Activated B cell treated with CpG ODN at 0.5 μM for 24 hours (primary cell): Measurements from ENCODE around the gene MRPL54. TPM values are rescaled to one million over a fixed set of nuclear protein-coding genes. Genes with fewer than 3 reads are reported as not detected.
"Not testable (repeated sequence)": the region's sequence is repeated elsewhere in the genome, so short reads cannot be mapped to it uniquely, and the experiment has no call there.

Experiments used
- ATAC-seq: fragments of 200-7000 bp; cut with Tn5 transposase; one replicate; pipeline ENCODE4 v1.10.0; 2021; ENCODE audit warnings: low read depth, mild to moderate bottlenecking, moderate library complexity
- CTCF ChIA-PET: fragments of 350-600 bp; sonication (Branson Sonifier 250); formaldehyde crosslinking; loops from one replicate; lab custom pipeline; 2021; ENCODE audit warnings: antibody characterized with exemption; lab: Charles Lee
- POLR2A ChIA-PET: fragments of 350-600 bp; sonication (Branson Sonifier 250); formaldehyde crosslinking; loops from one replicate; lab custom pipeline; 2021; ENCODE audit warnings: antibody characterized with exemption; lab: Charles Lee
- DNase-seq: peaks from one replicate; pipeline ENCODE4 v3.0.0; 2022
- H3K27ac Mint-ChIP-seq: one replicate; pipeline ENCODE4 v1.8.0; 2020; ENCODE audit warnings: mixed read lengths
- H3K27me3 Mint-ChIP-seq: one replicate; pipeline ENCODE4 v1.8.0; 2021; ENCODE audit warnings: mixed read lengths
- H3K36me3 Mint-ChIP-seq: one replicate; pipeline ENCODE4 v1.8.0; 2021; ENCODE audit warnings: low read depth, mixed read lengths
- H3K4me1 Mint-ChIP-seq: one replicate; pipeline ENCODE4 v1.8.0; 2021; ENCODE audit warnings: mixed read lengths
- H3K4me3 Mint-ChIP-seq: one replicate; pipeline ENCODE4 v1.8.0; 2020; ENCODE audit warnings: mild to moderate bottlenecking, mixed read lengths
- H3K9me3 Mint-ChIP-seq: one replicate; pipeline ENCODE4 v1.8.0; 2020; ENCODE audit warnings: mixed read lengths
- CTCF ChIP-seq: fragments of 200-600 bp; IDR thresholded peaks from one replicate; pipeline ENCODE4 v1.8.0; 2022; ENCODE audit warnings: antibody characterized with exemption, mild to moderate bottlenecking
- intact Hi-C: fragments of 100-400 bp; cut with micrococcal nuclease; formaldehyde crosslinking; loops from one replicate; pipeline ENCODE4 v1.15.1; 2024
- total RNA-seq: library from RNA; stranded (reverse); gene quantifications from 2 replicates; pipeline ENCODE4 v1.2.3, GENCODE V29; 2022

MRPL54 gene
- total RNA-seq, 1 donor from 2014 or later, result 81.2 TPM

DNA sequence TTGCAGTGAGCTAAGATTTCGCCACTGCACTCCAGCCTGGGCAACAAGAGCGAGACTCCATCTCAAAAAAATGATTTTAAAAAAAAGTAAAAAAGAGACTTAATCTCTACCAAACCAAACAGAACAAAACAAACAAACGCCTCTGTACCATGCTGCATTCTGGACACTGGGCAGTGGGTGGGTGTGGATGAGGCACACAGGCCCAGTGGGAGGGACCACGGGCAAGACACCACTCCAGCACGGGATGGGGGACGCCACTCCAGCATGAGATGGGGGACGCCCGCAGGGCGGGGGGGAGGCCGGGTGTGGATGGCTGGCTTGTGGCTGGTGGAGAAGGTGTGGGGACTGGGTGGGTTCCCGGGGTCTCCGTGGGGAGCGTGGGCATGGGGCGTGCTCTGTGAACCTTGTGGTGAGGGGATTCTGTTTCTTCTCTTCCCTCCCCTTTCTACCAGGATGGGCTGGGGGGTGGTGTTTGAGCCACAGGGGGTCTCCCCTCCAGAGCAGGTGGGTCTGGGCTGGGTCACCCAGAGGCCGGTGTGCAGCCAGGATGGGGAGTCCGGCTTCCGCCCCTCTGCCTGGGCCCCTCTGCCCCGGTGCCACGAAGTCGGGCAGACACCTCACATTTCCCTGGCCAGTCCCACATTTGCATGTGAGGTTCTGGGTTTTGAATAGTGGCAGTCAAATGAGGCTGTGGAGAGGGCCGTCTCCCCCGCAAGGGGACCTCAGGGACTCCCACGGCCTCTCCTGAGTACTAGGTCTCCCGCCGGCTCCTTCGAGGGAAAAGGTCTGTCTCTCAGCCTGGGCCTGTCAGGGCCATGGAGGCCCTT, 47.6 kb downstream of the MRPL54 start:
- peak; percentile 66 for ATAC-seq
- ChIA-PET CTCF (interaction anchor here (1.3 to 1.7 kb wide), 2 partner anchors 47 to 48 kb away, joined by 4 to 5 read pairs; partner anchors contain the start of genes APBA3 and MRPL54), POLR2A (interaction anchor here (0.6 to 3.8 kb wide), 7 partner anchors 9 to 1199 kb away, joined by 3 to 84 read pairs (median 3); partner anchors contain the start of genes APBA3, EBI3 and MRPL54)
- intact Hi-C loops, result loop anchor here (1.0 to 5.0 kb wide), 6 partner anchors 9 to 177 kb away; partner anchors contain the start of genes DAPK3, EEF2 and MRPL54
- peaks cover 4% of the 10 kb centered on the region for H3K9me3 Mint-ChIP-seq
- peak overlapping the region; percentile 77 for H3K27ac Mint-ChIP-seq
- H3K4me3 Mint-ChIP-seq, result peak overlapping the region; percentile 52
- H3K4me1 Mint-ChIP-seq, result peaks cover 62% of the 10 kb centered on the region
- no peak for TF ChIP-seq CTCF
- H3K36me3 Mint-ChIP-seq, result peaks cover 1% of the 10 kb centered on the region
- no peak for DNase-seq
- no peaks in the 10 kb centered on the region for H3K27me3 Mint-ChIP-seq

GRCh38 chr19:3810708-3811355, 48.4 kb downstream of the MRPL54 start:
- H3K27ac Mint-ChIP-seq, result peak overlapping the region; percentile 77
- ATAC-seq (peak; percentile 67), DNase-seq (peak; percentile 71)
- H3K36me3 Mint-ChIP-seq, result peaks cover 1% of the 10 kb centered on the region
- peak overlapping the region; percentile 59 for H3K4me3 Mint-ChIP-seq
- no peaks in the 10 kb centered on the region for H3K27me3 Mint-ChIP-seq
- intact Hi-C loops, result loop anchor here (1.0 to 5.0 kb wide), 6 partner anchors 10 to 176 kb away; partner anchors contain the start of genes DAPK3, EEF2 and MRPL54
- ChIA-PET POLR2A (interaction anchor here (0.5 to 3.8 kb wide), 8 partner anchors 11 to 419 kb away, joined by 3 to 84 read pairs (median 3); partner anchors contain the start of genes APBA3, EBI3 and MRPL54), CTCF (interaction anchor here (1.3 to 2.6 kb wide), 2 partner anchors 12 to 48 kb away, joined by 4 to 17 read pairs; partner anchors contain the start of gene MRPL54)
- H3K4me1 Mint-ChIP-seq, result peaks cover 62% of the 10 kb centered on the region
- H3K9me3 Mint-ChIP-seq, result peaks cover 4% of the 10 kb centered on the region
- TF ChIP-seq CTCF, result no peak

DNA sequence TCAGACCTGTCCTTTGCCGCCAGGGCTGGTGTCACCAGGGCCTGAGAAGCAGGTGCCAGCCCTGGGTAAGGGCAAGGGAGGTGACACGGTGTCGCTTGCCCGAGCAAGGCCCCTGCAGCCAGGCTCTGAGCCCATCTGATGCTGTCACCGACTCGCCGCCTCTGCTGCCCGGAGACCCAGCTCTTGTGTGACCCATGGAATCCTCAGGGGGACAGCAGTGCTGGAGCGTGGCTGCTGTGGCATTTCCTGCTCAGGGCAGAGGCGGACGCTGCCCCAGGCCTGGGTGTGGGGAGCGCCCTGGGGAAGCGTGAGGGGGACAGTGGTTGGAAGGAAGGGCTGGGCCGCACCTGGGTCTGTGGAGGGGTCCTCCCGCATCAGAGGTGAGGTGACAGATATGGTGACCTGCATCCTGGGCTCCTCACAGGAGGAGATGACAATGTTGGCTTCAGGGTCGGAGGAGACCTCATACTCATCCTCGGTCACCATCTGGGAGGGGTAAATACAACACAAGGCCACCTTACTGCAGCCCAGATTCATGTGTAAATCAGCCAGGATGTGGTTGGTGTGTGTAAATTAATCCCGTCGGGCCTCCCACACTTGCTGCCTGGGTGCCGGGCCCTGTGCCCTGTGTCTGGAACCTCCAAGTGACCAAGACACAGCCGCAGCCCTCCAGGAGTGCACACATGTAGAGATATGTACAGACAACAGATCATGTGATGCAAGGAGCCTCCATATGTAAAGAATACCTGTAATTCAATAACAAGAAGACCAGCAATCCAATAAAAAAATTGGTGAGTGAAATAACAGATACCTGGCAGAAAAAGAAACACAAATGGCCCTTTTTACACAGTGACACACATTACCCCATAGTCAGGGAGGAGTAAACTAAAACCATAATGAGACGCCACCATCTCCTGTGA, 51.3 kb downstream of the MRPL54 start:
- intact Hi-C loops, result loop anchor here (5.0 kb wide), 3 partner anchors 91 to 174 kb away; partner anchors contain the start of genes DAPK3 and EEF2
- H3K4me3 Mint-ChIP-seq, result peak overlapping the region; percentile 38
- no peaks in the 10 kb centered on the region for H3K27me3 Mint-ChIP-seq
- H3K36me3 Mint-ChIP-seq, result peaks cover 1% of the 10 kb centered on the region
- CTCF ChIA-PET, result interaction anchor here (0.6 kb wide), 1 partner anchor 392 kb away, joined by 3 read pairs; no protein-coding TSS in a partner anchor
- H3K27ac Mint-ChIP-seq, result peak overlapping the region; percentile 72
- ATAC-seq (no peak), DNase-seq (no peak)
- POLR2A ChIA-PET, result interaction anchor here (0.5 to 3.8 kb wide), 2 partner anchors 52 to 183 kb away, joined by 4 to 84 read pairs; partner anchors contain the start of genes APBA3 and MRPL54
- H3K4me1 Mint-ChIP-seq, result peaks cover 59% of the 10 kb centered on the region
- TF ChIP-seq CTCF, result no peak
- no peaks in the 10 kb centered on the region for H3K9me3 Mint-ChIP-seq

- POLR2A ChIA-PET, result no interaction called here
- DNase-seq, result no peak
- H3K27me3 Mint-ChIP-seq, result no peaks in the 10 kb centered on the region
- H3K36me3 Mint-ChIP-seq, result peaks cover 1% of the 10 kb centered on the region
- no peak for TF ChIP-seq CTCF
- no peak overlapping the region for H3K4me3 Mint-ChIP-seq
- peaks cover 54% of the 10 kb centered on the region for H3K4me1 Mint-ChIP-seq
- H3K27ac Mint-ChIP-seq, result no peak overlapping the region
- no peaks in the 10 kb centered on the region for H3K9me3 Mint-ChIP-seq
- no peak for ATAC-seq
- intact Hi-C loops, result loop anchor here (5.0 kb wide), 3 partner anchors 92 to 173 kb away; partner anchors contain the start of genes DAPK3 and EEF2
- CTCF ChIA-PET, result interaction anchor here (0.6 kb wide), 1 partner anchor 391 kb away, joined by 3 read pairs; no protein-coding TSS in a partner anchor
Measured at GRCh38 chr19:3814648-3815047, 52.2 kb downstream of the MRPL54 start.

DNA sequence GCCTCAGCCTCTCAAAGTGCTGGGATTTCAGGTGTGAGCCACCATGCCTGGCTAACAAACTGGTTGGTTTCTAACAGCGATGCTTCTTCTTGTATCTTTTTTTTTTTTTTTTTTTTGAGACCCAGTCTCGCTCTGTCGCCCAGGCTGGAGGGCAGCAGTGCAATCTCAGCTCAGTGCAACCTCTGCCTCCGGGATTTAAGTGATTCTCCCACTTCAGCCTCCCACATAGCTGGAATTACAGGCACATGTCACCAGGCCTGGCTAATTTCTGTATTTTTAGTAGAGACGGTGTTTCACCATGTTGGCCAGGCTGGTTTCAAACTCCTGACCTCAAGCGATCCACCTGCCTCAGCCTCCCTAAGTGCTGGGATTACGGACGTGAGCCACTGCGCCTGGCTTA, 53.7 kb downstream of the MRPL54 start:
- intact Hi-C loops, result not testable (repeated sequence)

More for the DNA sequence above, 53.7 kb downstream of the MRPL54 start:
- H3K4me1 Mint-ChIP-seq, result peaks cover 39% of the 10 kb centered on the region
- H3K4me3 Mint-ChIP-seq, H3K27ac Mint-ChIP-seq, DNase-seq, H3K27me3 Mint-ChIP-seq, CTCF ChIA-PET, H3K9me3 Mint-ChIP-seq, H3K36me3 Mint-ChIP-seq, ATAC-seq: not testable (repeated sequence)
- POLR2A ChIA-PET, result interaction anchor here (0.6 to 0.7 kb wide), 2 partner anchors 53 to 94 kb away, joined by 8 to 12 read pairs; no protein-coding TSS in a partner anchor
